Activated CD8-positive, alpha-beta memory T cell treated with anti-CD3 and anti-CD28 coated beads for 48 hours (primary cell): ENCODE data around the gene SIGLEC5.

Source experiments
- DNase-seq, 3 experiments: peaks; one replicate each; pipeline ENCODE4 v3.0.0-alpha.2; 2020; ENCODE audit warnings: low read depth in 2 of 3, low spot score in 2 of 3

The SIGLEC5 gene

DNA sequence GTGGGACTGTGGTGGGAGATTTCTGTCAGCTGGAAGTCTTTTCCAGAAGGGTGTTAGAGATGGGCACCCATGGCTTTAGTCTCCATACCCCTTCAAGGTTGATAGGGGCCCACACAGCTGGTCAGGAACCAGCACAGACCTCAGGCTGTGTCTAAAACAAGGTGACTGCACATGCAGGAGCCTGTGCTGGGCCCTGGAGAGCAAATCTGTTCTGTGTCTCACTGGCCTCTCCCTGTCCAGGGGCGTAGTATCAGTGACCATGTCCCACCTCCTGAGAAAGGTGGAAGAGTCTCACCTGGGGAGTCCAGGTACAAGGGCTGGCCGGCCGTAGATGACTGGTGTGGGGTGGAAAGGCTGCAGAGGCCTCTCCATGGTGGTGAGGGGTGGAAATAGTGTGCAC lies 39.8 kb downstream of the SIGLEC5 start:
- DNase-seq, result no peak

DNA sequence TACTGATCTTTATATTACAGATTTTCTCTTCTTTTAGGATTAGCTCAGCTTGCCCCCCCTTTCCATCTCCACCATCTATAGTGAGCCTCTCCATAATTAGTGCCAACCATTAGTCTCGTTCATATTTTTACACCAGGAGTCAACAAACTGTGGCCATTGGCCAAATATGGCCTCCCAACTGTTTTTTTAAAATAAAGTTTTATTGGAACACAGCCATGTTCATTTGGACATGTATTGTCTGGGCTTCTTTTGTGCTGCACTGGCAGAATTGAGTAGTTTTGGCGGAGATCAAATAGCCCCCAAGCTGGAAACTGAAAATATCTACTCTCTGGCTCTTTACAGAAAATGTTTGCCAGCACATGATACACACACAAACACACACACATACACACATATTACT lies 40.7 kb downstream of the SIGLEC5 start:
- DNase-seq, result no peak

DNA sequence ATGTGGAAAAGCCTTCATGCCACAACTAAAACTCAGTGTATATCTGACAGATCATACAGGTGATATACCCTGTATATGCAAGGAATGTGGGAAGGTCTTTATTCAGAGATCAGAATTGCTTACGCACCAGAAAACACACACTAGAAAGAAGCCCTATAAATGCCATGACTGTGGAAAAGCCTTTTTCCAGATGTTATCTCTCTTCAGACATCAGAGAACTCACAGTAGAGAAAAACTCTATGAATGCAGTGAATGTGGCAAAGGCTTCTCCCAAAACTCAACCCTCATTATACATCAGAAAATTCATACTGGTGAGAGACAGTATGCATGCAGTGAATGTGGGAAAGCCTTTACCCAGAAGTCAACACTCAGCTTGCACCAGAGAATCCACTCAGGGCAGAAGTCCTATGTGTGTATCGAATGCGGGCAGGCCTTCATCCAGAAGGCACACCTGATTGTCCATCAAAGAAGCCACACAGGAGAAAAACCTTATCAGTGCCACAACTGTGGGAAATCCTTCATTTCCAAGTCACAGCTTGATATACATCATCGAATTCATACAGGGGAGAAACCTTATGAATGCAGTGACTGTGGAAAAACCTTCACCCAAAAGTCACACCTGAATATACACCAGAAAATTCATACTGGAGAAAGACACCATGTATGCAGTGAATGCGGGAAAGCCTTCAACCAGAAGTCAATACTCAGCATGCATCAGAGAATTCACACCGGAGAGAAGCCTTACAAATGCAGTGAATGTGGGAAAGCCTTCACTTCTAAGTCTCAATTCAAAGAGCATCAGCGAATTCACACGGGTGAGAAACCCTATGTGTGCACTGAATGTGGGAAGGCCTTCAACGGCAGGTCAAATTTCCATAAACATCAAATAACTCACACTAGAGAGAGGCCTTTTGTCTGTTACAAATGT lies 42.7 kb downstream of the SIGLEC5 start:
- DNase-seq, result no peak

DNA sequence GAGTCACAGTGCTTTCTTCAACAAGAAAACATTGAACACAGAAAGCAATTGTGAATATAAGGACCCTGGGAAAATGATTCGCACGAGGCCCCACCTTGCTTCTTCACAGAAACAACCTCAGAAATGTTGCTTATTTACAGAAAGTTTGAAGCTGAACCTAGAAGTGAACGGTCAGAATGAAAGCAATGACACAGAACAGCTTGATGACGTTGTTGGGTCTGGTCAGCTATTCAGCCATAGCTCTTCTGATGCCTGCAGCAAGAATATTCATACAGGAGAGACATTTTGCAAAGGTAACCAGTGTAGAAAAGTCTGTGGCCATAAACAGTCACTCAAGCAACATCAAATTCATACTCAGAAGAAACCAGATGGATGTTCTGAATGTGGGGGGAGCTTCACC lies 43.4 kb downstream of the SIGLEC5 start:
- DNase-seq, result no peak

GRCh38 chr19:51586103-51586728 lies 44.0 kb downstream of the SIGLEC5 start:
- no peak for DNase-seq

DNA sequence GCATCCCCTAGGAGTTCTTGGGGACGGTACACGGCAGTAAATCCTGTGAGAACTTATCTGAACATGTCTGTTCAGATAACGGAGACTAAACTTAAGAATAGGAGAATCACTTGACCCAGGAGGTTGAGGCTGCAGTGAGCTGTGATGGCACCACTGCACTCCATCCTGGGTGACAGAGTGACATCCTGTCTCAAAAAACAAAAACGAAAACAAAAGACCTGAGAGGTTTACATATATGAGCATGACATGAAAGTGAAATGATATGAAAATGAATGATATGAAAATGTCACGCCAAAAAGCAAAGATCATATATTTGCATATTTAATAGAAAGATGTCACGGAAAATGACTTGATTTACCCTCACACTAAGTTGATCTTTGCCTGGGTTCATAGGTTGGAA lies 53.4 kb downstream of the SIGLEC5 start:
- DNase-seq, result no peak

DNA sequence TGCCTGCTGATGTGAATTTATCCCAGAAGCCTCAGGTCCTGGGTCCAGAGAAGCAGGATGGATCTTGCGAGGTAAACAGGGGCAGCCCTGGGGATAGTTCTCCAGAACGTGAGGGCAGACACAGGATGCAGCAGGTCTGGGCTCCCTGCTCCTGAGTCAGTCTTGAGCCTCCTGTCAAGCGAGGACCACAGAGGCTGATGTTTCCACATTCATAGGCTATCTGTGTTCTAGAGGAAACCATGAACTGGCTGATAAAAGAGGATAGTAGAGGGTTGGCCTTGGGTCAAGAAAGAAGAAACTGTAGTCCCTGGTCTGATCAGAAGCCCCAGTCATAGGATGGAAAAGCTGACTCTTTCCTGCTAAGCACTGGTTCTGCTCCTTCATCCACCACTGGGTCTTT lies 56.9 kb downstream of the SIGLEC5 start:
- no peak for DNase-seq

GRCh38 chr19:51572908-51573307 lies 57.3 kb downstream of the SIGLEC5 start:
- no peak for DNase-seq

GRCh38 chr19:51572410-51572809 lies 57.8 kb downstream of the SIGLEC5 start:
- DNase-seq, result no peak

- no peak for DNase-seq
Measured at GRCh38 chr19:51571599-51571998, 58.6 kb downstream of the SIGLEC5 start.

DNA sequence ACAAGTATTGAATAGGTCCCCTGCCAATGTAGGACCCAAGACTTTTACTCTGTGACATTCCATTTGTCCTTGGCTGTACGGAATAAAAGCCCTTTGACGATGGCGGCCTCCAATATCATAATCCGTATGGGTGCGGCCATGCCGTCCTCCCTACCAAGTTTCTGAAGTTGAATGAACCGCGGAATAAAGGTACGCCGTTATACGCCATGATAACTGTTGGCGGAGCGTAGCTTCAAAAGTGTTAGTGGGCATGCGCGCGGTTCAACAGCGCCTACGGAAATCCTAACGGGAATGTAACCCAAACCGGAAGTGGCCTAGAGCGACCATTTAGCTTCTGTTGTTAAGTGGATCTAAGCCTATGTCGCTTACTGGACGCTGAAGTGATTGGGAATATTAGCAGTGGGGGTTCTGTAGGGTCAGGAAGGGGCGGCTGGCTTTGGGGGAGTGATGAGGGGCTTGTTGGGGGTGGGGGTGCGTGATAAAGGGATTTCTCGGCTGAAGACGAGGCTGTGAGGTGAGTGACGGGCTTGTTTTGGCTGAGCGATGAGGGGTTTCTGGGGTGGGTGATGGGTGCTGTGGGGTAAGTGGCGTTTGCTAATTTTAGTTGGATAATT lies 59.1 kb downstream of the SIGLEC5 start, which contains the start of gene ZNF175:
Gene ZNF175 (plus strand): TSS at position 322 of the 614 bp plus-strand sequence. CDS start 2,047 bp downstream, outside the sequence.
- DNase-seq, result peak; percentile 65 to 66 (median 66)

- no peak for DNase-seq
Measured at GRCh38 chr19:51568456-51568855, 61.7 kb downstream of the SIGLEC5 start.

- no peak for DNase-seq
Measured at GRCh38 chr19:51567583-51567982, 62.6 kb downstream of the SIGLEC5 start.

DNA sequence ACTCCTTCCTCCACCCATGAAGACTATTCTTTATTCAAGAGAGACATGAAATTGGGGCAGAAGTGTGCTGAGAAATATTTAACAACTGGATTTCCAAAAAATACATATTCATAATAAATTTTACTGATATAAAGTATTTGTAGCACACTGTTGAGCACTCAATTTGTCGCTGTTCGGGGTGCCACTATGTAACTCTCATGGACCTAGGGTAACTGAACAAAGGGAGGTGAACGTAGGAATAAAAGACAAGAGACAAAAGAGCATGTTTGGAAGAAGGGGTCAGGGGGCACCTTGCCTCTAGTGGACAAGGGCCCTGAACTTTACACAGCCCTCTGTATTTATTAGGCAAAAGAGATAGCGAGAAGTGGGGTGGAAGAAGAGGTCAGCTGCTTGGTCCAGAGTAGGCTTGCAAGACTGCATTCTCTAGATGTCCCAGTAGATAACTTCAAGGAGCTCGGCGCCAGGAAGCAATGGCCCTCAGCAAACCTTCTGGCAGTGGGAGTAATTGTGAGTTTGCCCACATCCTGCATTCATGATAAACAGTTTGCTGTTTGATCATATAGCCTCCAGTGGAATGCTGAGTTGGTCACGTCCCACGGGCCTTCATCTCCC lies 63.6 kb downstream of the SIGLEC5 start:
- no peak for DNase-seq

- no peak for DNase-seq
Measured at GRCh38 chr19:51565583-51565982, 64.6 kb downstream of the SIGLEC5 start.

DNA sequence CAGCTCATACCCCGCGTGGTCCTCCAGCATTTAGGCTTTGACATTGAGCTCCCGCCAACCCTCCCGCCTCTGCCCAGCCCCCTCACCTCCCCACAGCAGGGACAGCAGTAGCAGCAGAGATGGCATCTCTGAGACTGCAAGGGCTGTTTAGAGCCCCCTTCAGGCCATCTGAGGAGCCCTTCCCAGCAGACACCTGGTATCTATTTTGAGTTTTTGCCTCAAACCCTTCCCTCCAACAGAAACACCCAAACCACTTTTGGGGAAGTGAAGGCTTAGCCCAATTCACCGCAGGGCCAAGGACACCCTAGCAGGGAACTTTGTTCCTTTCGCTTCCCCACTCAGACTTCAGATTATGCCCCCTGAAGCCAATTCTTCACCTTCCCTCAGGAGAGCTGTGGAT lies 65.4 kb downstream of the SIGLEC5 start:
- no peak for DNase-seq
